GM23338 (cell line): Measurements from ENCODE around the gene PLEKHM1. TPM values are rescaled to one million over a fixed set of nuclear protein-coding genes. Genes with fewer than 3 reads are reported as not detected.

ENCODE experiments used
- ATAC-seq: fragments of 200-7000 bp; cut with Tn5 transposase; 3 replicates; pipeline ENCODE4 v1.9.1; 2020
- DNase-seq: peaks from one replicate; pipeline ENCODE4 v3.0.0-alpha.2; 2015; ENCODE audit warnings: low spot score
- H2AFZ ChIP-seq: fragments of 200-600 bp; sonication (generic); 2 replicates; pipeline ENCODE4 v1.8.0; 2016; ENCODE audit warnings: antibody characterized with exemption, mild to moderate bottlenecking, moderate library complexity
- H3F3A ChIP-seq: fragments of 200-600 bp; sonication (generic); replicated peaks from 2 replicates; pipeline ENCODE4 v1.8.0; 2017; ENCODE audit warnings: antibody characterized with exemption, mixed run types, low read depth
- H3K27ac ChIP-seq: fragments of 200-600 bp; sonication (generic); 2 replicates; pipeline ENCODE4 v1.6.1; 2016; ENCODE audit warnings: low read depth
- H3K27me3 ChIP-seq: fragments of 200-600 bp; sonication (generic); 2 replicates; pipeline ENCODE4 v1.8.0; 2016; ENCODE audit warnings: mild to moderate bottlenecking, mixed run types, moderate library complexity; ENCODE audit not compliant: insufficient read depth
- H3K36me3 ChIP-seq: fragments of 200-600 bp; sonication (generic); 2 replicates; pipeline ENCODE4 v1.8.0; 2016; ENCODE audit warnings: mild to moderate bottlenecking; ENCODE audit not compliant: insufficient read depth
- H3K4me1 ChIP-seq: fragments of 200-600 bp; sonication (generic); 2 replicates; pipeline ENCODE4 v1.8.0; 2016; ENCODE audit warnings: mild to moderate bottlenecking, moderate library complexity; ENCODE audit not compliant: insufficient read depth
- H3K4me2 ChIP-seq: fragments of 200-600 bp; sonication (generic); 2 replicates; pipeline ENCODE4 v1.7.1; 2017; ENCODE audit warnings: mixed run types
- H3K4me3 ChIP-seq: fragments of 200-600 bp; sonication (generic); 2 replicates; pipeline ENCODE4 v1.6.1; 2016; ENCODE audit warnings: mixed run types
- H3K79me2 ChIP-seq: fragments of 200-600 bp; sonication (generic); replicated peaks from 2 replicates; pipeline ENCODE4 v1.8.0; 2017; ENCODE audit warnings: mild to moderate bottlenecking; ENCODE audit not compliant: insufficient read depth
- H3K9me2 ChIP-seq: fragments of 200-600 bp; sonication (generic); 2 replicates; pipeline ENCODE4 v1.8.0; 2017; ENCODE audit not compliant: insufficient read depth
- H4K20me1 ChIP-seq: fragments of 200-600 bp; sonication (generic); replicated peaks from 2 replicates; pipeline ENCODE4 v1.8.0; 2017; ENCODE audit warnings: mild to moderate bottlenecking; ENCODE audit not compliant: insufficient read depth
- H3K27ac Mint-ChIP-seq: 2 replicates; pipeline ENCODE4 v1.8.0; 2020; ENCODE audit warnings: inconsistent platforms, mild to moderate bottlenecking, moderate library complexity, mixed read lengths
- H3K27me3 Mint-ChIP-seq: 3 replicates; pipeline ENCODE4 v1.8.0; 2022; ENCODE audit warnings: low read depth, mild to moderate bottlenecking, moderate library complexity, mixed read lengths, inconsistent platforms; ENCODE audit not compliant: insufficient read depth, poor library complexity
- H3K36me3 Mint-ChIP-seq: 3 replicates; pipeline ENCODE4 v1.8.0; 2021; ENCODE audit warnings: low read depth, mild to moderate bottlenecking, inconsistent platforms, moderate library complexity, mixed read lengths
- H3K4me1 Mint-ChIP-seq: 3 replicates; pipeline ENCODE4 v1.8.0; 2020; ENCODE audit warnings: mild to moderate bottlenecking, inconsistent platforms, mixed read lengths
- H3K4me3 Mint-ChIP-seq: 3 replicates; pipeline ENCODE4 v1.8.0; 2021; ENCODE audit warnings: moderate library complexity, mild to moderate bottlenecking, inconsistent platforms, mixed read lengths
- H3K9me3 Mint-ChIP-seq: 3 replicates; pipeline ENCODE4 v1.8.0; 2020; ENCODE audit warnings: moderate library complexity, mild to moderate bottlenecking, inconsistent platforms, mixed read lengths
- CREB1 ChIP-seq: fragments of 250-450 bp; sonication (Bioruptor Pico); IDR thresholded peaks from 2 replicates; pipeline ENCODE4 v1.5.0; 2020; ENCODE audit warnings: low read depth, mild to moderate bottlenecking, moderate library complexity
- EZH2 ChIP-seq: fragments of 200-600 bp; sonication (generic); IDR thresholded peaks from one replicate; pipeline ENCODE4 v1.8.0; 2017; ENCODE audit warnings: antibody characterized with exemption, mild to moderate bottlenecking, low read depth; ENCODE audit not compliant: unreplicated experiment
- JUNB ChIP-seq: IDR thresholded peaks from one replicate; pipeline ENCODE4 v1.6.1; 2016; ENCODE audit warnings: antibody characterized with exemption; ENCODE audit not compliant: unreplicated experiment
- NANOG ChIP-seq: IDR thresholded peaks from 2 replicates; pipeline ENCODE4 v1.6.1; 2016; ENCODE audit warnings: antibody characterized with exemption, borderline replicate concordance
- POLR2AphosphoS5 ChIP-seq: IDR thresholded peaks from 2 replicates; pipeline ENCODE4 v1.6.1; 2016; ENCODE audit warnings: antibody characterized with exemption, low read depth
- STAT1 ChIP-seq: IDR thresholded peaks from one replicate; pipeline ENCODE4 v1.6.1; 2016; ENCODE audit warnings: antibody characterized with exemption; ENCODE audit not compliant: unreplicated experiment
- ZNF114 ChIP-seq: fragments of 250-450 bp; sonication (Bioruptor Pico); IDR thresholded peaks from 2 replicates; pipeline ENCODE4 v1.5.0; 2020; ENCODE audit warnings: mild to moderate bottlenecking, moderate library complexity
- ZNF331 ChIP-seq: fragments of 250-450 bp; sonication (Bioruptor Pico); IDR thresholded peaks from 2 replicates; pipeline ENCODE4 v1.5.0; 2020; ENCODE audit warnings: low read depth, mild to moderate bottlenecking, moderate library complexity
- polyA plus RNA-seq: library from polyadenylated mRNA; unstranded; fragments of >200 nt; fragmentation: Nextera tagmentation; extraction: Ambion mirVana; gene quantifications from 2 replicates; pipeline ENCODE4 v1.2.1, GENCODE V29; 2016
- total RNA-seq: library from RNA; depleted of rRNA; stranded (reverse); fragments of >200 nt; shearing (Covaris generic); gene quantifications from 2 replicates; pipeline ENCODE4 v1.2.3, GENCODE V29; 2014
- TF ChIP-seq, protein P1 (sequence below), 2 experiments: fragments of 200-600 bp in 1 of 2; sonication (generic) in 1 of 2; conservative IDR thresholded peaks; 2 replicates each; pipeline versions ENCODE4 v1.5.1 to v1.6.1; 2016 to 2017; ENCODE audit warnings: antibody characterized with exemption in 2 of 2, low read depth in 2 of 2, mild to moderate bottlenecking in 2 of 2, moderate library complexity in 1 of 2
- TF ChIP-seq, protein P2 (sequence below): fragments of 250-450 bp; sonication (Bioruptor Pico); IDR thresholded peaks from 2 replicates; pipeline ENCODE4 v1.5.0; 2020; ENCODE audit warnings: mild to moderate bottlenecking, moderate library complexity
- TF ChIP-seq, protein P3 (sequence below): IDR thresholded peaks from 2 replicates; pipeline ENCODE4 v1.6.1; 2016; ENCODE audit warnings: antibody characterized with exemption

Gene PLEKHM1
- total and polyA plus RNA-seq, 2 experiments from 2014 or later: 4.4 to 17.9 TPM

DNA sequence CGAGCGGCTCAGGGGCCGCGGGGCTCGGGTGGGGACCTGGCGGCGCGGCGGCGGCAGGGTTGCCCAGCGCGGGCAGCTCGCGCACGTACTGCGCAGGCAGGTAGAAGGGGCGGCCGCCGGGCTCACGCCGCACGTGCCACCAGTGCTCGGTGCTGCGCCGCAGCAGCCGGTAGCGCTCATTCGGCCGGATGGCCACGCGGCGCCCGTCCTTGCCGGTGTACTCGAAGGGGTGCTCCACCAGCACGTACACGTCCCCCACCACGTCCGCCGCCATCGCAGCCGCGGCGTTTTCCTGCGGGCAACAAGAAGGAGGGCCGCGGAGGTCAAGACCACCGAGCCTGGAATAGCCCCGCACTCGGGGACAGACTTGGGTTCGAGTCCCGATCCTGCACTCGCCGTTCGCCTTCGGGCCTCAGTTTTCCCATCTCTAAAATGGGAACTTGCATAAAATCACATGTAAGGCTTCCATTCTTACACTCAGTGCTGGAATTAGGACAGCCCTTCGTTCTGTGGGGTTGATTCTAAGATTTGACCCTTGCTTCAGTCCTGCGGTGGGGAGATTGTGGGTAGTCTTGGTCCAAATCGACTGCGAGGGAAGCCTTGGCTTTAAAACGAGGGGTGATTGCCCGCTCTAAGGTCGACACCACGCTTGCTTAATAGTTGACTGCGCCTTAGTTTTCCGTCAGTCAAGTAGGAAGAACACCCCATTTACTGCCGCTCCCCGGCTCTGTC is 60.3 kb downstream of the PLEKHM1 start:
- H3K4me2 ChIP-seq: peak overlapping the region; percentile 94
- ATAC-seq: peak; percentile 0; the same call in 1 of the 3 replicates

DNA sequence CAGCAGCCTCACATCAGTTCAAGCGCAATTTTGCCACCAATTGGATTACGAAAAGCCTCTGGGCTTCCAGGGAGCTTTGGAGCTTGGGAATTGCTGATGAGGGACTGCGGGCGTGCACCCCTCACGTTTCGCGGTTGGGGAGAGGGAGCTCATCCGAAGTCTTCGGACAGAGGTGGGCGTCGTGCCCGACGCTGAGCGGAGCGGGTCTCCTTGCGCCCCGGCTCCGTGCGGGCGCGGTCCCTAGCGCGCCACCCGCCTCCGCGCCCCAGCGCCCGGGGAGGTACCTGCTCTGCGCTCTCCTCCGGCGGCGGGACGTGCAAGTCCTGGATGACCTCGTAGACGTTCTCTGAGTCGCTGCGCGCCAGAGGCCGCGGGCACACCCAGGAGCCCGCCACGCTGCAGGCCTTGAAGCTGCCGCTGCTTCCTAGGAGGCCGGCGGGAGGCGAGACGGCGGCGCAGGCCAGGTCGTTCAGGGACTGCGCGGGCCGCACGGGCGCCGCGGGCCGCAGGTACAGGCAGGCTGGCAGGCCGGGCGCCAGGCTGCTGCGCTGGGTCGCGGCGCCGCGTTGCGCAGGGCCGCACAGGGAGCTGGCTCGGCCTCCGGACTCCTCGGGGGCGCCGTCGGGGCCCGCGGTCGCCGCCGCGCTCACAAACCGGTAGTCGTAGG is 61.0 kb downstream of the PLEKHM1 start:
- DNase-seq (peak; percentile 71), ATAC-seq (peak; percentile 3)
- no peaks in the 10 kb centered on the region for H3K36me3 ChIP-seq
- H2AFZ ChIP-seq: peak overlapping the region; percentile 56
- H3K4me2 ChIP-seq: peak overlapping the region; percentile 94
- H3K27ac ChIP-seq: no peak overlapping the region
- Mint-ChIP-seq H3K27me3 (peaks cover 52% of the 10 kb centered on the region), H3K4me1 (peaks cover 36% of the 10 kb centered on the region), H3K4me3 (peak overlapping the region; percentile 65), H3K36me3 (peaks cover 3% of the 10 kb centered on the region; the same call in 1 of the 3 replicates), H3K9me3 (peaks cover 6% of the 10 kb centered on the region), H3K27ac (no peak overlapping the region)
- H3K9me2 ChIP-seq: no peaks in the 10 kb centered on the region
- peak overlapping the region; percentile 84 for H3K4me3 ChIP-seq
- peaks cover 47% of the 10 kb centered on the region for H3K27me3 ChIP-seq
- no peaks in the 10 kb centered on the region for H4K20me1 ChIP-seq
- H3K79me2 ChIP-seq: no peaks in the 10 kb centered on the region
- peaks cover 19% of the 10 kb centered on the region for H3K4me1 ChIP-seq
- peaks cover 29% of the 10 kb centered on the region for H3F3A ChIP-seq
- TF ChIP-seq ZNF114 (CRISPR knock-in tag) (no peak), JUNB (no peak), NANOG (no peak), ZNF331 (no peak), POLR2AphosphoS5 (peak; percentile 37; the same call in 1 of the 2 replicates), EZH2 (peak; percentile 77)
- TF ChIP-seq, protein P1, sequence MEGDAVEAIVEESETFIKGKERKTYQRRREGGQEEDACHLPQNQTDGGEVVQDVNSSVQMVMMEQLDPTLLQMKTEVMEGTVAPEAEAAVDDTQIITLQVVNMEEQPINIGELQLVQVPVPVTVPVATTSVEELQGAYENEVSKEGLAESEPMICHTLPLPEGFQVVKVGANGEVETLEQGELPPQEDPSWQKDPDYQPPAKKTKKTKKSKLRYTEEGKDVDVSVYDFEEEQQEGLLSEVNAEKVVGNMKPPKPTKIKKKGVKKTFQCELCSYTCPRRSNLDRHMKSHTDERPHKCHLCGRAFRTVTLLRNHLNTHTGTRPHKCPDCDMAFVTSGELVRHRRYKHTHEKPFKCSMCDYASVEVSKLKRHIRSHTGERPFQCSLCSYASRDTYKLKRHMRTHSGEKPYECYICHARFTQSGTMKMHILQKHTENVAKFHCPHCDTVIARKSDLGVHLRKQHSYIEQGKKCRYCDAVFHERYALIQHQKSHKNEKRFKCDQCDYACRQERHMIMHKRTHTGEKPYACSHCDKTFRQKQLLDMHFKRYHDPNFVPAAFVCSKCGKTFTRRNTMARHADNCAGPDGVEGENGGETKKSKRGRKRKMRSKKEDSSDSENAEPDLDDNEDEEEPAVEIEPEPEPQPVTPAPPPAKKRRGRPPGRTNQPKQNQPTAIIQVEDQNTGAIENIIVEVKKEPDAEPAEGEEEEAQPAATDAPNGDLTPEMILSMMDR (conservative IDR thresholded peaks at IDR 0.05; ENCODE audit: low read depth in 2 of 2): no peak
- TF ChIP-seq, protein P2, sequence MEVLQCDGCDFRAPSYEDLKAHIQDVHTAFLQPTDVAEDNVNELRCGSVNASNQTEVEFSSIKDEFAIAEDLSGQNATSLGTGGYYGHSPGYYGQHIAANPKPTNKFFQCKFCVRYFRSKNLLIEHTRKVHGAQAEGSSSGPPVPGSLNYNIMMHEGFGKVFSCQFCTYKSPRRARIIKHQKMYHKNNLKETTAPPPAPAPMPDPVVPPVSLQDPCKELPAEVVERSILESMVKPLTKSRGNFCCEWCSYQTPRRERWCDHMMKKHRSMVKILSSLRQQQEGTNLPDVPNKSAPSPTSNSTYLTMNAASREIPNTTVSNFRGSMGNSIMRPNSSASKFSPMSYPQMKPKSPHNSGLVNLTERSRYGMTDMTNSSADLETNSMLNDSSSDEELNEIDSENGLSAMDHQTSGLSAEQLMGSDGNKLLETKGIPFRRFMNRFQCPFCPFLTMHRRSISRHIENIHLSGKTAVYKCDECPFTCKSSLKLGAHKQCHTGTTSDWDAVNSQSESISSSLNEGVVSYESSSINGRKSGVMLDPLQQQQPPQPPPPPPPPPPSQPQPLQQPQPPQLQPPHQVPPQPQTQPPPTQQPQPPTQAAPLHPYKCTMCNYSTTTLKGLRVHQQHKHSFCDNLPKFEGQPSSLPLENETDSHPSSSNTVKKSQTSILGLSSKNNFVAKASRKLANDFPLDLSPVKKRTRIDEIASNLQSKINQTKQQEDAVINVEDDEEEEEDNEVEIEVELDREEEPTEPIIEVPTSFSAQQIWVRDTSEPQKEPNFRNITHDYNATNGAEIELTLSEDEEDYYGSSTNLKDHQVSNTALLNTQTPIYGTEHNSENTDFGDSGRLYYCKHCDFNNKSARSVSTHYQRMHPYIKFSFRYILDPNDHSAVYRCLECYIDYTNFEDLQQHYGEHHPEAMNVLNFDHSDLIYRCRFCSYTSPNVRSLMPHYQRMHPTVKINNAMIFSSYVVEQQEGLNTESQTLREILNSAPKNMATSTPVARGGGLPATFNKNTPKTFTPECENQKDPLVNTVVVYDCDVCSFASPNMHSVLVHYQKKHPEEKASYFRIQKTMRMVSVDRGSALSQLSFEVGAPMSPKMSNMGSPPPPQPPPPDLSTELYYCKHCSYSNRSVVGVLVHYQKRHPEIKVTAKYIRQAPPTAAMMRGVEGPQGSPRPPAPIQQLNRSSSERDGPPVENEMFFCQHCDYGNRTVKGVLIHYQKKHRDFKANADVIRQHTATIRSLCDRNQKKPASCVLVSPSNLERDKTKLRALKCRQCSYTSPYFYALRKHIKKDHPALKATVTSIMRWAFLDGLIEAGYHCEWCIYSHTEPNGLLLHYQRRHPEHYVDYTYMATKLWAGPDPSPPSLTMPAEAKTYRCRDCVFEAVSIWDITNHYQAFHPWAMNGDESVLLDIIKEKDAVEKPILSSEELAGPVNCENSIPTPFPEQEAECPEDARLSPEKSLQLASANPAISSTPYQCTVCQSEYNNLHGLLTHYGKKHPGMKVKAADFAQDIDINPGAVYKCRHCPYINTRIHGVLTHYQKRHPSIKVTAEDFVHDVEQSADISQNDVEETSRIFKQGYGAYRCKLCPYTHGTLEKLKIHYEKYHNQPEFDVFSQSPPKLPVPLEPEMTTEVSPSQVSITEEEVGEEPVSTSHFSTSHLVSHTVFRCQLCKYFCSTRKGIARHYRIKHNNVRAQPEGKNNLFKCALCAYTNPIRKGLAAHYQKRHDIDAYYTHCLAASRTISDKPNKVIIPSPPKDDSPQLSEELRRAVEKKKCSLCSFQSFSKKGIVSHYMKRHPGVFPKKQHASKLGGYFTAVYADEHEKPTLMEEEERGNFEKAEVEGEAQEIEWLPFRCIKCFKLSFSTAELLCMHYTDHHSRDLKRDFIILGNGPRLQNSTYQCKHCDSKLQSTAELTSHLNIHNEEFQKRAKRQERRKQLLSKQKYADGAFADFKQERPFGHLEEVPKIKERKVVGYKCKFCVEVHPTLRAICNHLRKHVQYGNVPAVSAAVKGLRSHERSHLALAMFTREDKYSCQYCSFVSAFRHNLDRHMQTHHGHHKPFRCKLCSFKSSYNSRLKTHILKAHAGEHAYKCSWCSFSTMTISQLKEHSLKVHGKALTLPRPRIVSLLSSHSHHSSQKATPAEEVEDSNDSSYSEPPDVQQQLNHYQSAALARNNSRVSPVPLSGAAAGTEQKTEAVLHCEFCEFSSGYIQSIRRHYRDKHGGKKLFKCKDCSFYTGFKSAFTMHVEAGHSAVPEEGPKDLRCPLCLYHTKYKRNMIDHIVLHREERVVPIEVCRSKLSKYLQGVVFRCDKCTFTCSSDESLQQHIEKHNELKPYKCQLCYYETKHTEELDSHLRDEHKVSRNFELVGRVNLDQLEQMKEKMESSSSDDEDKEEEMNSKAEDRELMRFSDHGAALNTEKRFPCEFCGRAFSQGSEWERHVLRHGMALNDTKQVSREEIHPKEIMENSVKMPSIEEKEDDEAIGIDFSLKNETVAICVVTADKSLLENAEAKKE (CRISPR knock-in tag): no peak

More for the DNA sequence above, 60.3 kb downstream of the PLEKHM1 start:
- no peaks in the 10 kb centered on the region for H3K79me2 ChIP-seq
- peaks cover 31% of the 10 kb centered on the region for H3K4me1 Mint-ChIP-seq
- H3K27me3 ChIP-seq: peaks cover 47% of the 10 kb centered on the region
- no peak overlapping the region for H3K27ac ChIP-seq
- no peak for TF ChIP-seq STAT1
- no peak for TF ChIP-seq POLR2AphosphoS5
- TF ChIP-seq CREB1 (CRISPR knock-in tag): no peak
- TF ChIP-seq, protein P3, sequence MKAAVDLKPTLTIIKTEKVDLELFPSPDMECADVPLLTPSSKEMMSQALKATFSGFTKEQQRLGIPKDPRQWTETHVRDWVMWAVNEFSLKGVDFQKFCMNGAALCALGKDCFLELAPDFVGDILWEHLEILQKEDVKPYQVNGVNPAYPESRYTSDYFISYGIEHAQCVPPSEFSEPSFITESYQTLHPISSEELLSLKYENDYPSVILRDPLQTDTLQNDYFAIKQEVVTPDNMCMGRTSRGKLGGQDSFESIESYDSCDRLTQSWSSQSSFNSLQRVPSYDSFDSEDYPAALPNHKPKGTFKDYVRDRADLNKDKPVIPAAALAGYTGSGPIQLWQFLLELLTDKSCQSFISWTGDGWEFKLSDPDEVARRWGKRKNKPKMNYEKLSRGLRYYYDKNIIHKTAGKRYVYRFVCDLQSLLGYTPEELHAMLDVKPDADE: no peak
- TF ChIP-seq ZNF114 (CRISPR knock-in tag): no peak
- TF ChIP-seq JUNB: no peak
- peak; percentile 43 for DNase-seq
- H3F3A ChIP-seq: peaks cover 28% of the 10 kb centered on the region
- peak overlapping the region; percentile 78 for H3K4me3 Mint-ChIP-seq
- peaks cover 6% of the 10 kb centered on the region for H3K9me3 Mint-ChIP-seq
- H2AFZ ChIP-seq: no peak overlapping the region
- peaks cover 12% of the 10 kb centered on the region for H3K4me1 ChIP-seq
- H3K4me3 ChIP-seq: peak overlapping the region; percentile 84
- peaks cover 51% of the 10 kb centered on the region for H3K27me3 Mint-ChIP-seq
- H3K36me3 ChIP-seq: no peaks in the 10 kb centered on the region
- no peaks in the 10 kb centered on the region for H4K20me1 ChIP-seq
- H3K27ac Mint-ChIP-seq: no peak overlapping the region
- H3K9me2 ChIP-seq: no peaks in the 10 kb centered on the region
- peaks cover 3% of the 10 kb centered on the region; the same call in 1 of the 3 replicates for H3K36me3 Mint-ChIP-seq
